ENCODE data around the gene CALCOCO1. TPM values are rescaled to one million over a fixed set of nuclear protein-coding genes. Genes with fewer than 3 reads are reported as not detected.

The CALCOCO1 gene
- total and polyA plus RNA-seq, 9 of the 15 experiments (the other 6 are each of a cell fraction or from before 2014, with no cell fraction given): 1.9 to 31.8 (median 11.0) TPM

GRCh38 chr12:53712059-53712643 lies 15.1 kb downstream of the CALCOCO1 start (continued):
- TF ChIP-seq ZBTB7A (IDR thresholded peaks at IDR 0.05; ENCODE audit: borderline replicate concordance, control insufficient read depth, low read depth, low read length) (no peak), TEAD2 (tag; IDR thresholded peaks at IDR 0.05) (no peak), ZKSCAN3 (CRISPR knock-in tag; IDR thresholded peaks at IDR 0.05) (no peak), PHF20 (IDR thresholded peaks at IDR 0.05; ENCODE audit: partially characterized antibody) (no peak), HMG20A (CRISPR knock-in tag; conservative IDR thresholded peaks at IDR 0.05) (no peak), HNRNPLL (IDR thresholded peaks at IDR 0.05; ENCODE audit: low read depth, low read length, poor library complexity, severe bottlenecking) (no peak), EP400 (IDR thresholded peaks at IDR 0.05) (no peak), FOXP4 (CRISPR knock-in tag; IDR thresholded peaks at IDR 0.05; ENCODE audit: borderline replicate concordance) (no peak), SETDB1 (IDR thresholded peaks at IDR 0.05; ENCODE audit: low read length) (no peak), JUNB (CRISPR knock-in tag; conservative IDR thresholded peaks at IDR 0.05) (no peak), TBP (optimal IDR thresholded peaks at IDR 0.05; ENCODE audit: low read depth, low read length) (no peak), ZNF444 (CRISPR knock-in tag; IDR thresholded peaks at IDR 0.05) (no peak)
